Muscle layer of duodenum (tissue), 2 donors: ENCODE measurements around the gene ZFP69B.
"Not testable (repeated sequence)": the region's sequence is repeated elsewhere in the genome, so short reads cannot be mapped to it uniquely, and the experiment has no call there.

Experiments used
- H3K27ac ChIP-seq: one replicate; pipeline ENCODE4 v1.7.0; 2013; ENCODE audit warnings: mild to moderate bottlenecking, low read length
- H3K27me3 ChIP-seq: one replicate; pipeline ENCODE4 v1.7.0; 2013; ENCODE audit warnings: low read depth, mild to moderate bottlenecking, control low read depth, low read length
- H3K36me3 ChIP-seq, 2 donors: one replicate each; pipeline ENCODE4 v1.7.0; 2013; ENCODE audit warnings: low read length in 2 of 2, control low read depth in 1 of 2, mild to moderate bottlenecking in 1 of 2; ENCODE audit not compliant: insufficient read depth in 2 of 2, control insufficient read depth in 1 of 2
- H3K4me1 ChIP-seq, 2 donors: one replicate each; pipeline ENCODE4 v1.7.0; 2013; ENCODE audit warnings: low read length in 2 of 2, mild to moderate bottlenecking in 2 of 2, control low read depth in 1 of 2, moderate library complexity in 1 of 2; ENCODE audit not compliant: insufficient read depth in 2 of 2, control insufficient read depth in 1 of 2
- H3K4me3 ChIP-seq, 2 donors: one replicate each; pipeline ENCODE4 v1.7.0; 2013; ENCODE audit warnings: low read length in 2 of 2, low read depth in 1 of 2, mild to moderate bottlenecking in 1 of 2
- H3K9me3 ChIP-seq, 2 donors: one replicate each; pipeline ENCODE4 v1.7.0; 2013; ENCODE audit warnings: low read length in 2 of 2, control low read depth in 1 of 2, mild to moderate bottlenecking in 1 of 2; ENCODE audit not compliant: control insufficient read depth in 1 of 2
- donor health status: healthy.

Gene ZFP69B

DNA sequence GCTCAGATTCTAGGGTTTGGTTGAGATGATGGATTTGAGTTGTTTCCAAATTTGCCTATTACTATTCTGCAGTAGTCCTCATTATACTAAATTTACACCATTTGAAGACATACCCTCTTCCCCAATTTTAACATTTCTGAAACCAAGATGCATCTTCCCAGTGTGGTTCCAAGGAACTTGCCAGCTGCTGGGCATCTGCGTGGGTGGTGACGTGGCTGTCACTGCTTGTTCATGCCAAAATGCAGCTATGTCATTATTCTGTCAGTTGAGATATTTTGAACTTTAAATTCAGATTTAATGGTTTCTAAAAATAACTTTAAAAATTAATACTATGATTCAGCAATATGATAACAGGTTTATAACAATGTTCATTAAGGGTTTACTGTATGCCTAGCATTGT is 28.0 kb downstream of the ZFP69B start:
- Histone ChIP-seq H3K9me3 (peaks cover 3 to 10% of the 10 kb centered on the region in 2 donors), H3K36me3 (peaks cover 10 to 25% of the 10 kb centered on the region in 2 donors), H3K4me3 (peak overlapping the region; percentile 74 to 98), H3K27me3 (no peaks in the 10 kb centered on the region), H3K4me1 (peaks cover 0 to 10% of the 10 kb centered on the region in 2 donors), H3K27ac (no peak overlapping the region)

GRCh38 chr1:40479156-40479555 is 28.9 kb downstream of the ZFP69B start:
- peaks cover 0 to 10% of the 10 kb centered on the region in 2 donors for H3K4me1 ChIP-seq
- H3K27me3 ChIP-seq, result no peaks in the 10 kb centered on the region
- H3K27ac ChIP-seq, result no peak overlapping the region

DNA sequence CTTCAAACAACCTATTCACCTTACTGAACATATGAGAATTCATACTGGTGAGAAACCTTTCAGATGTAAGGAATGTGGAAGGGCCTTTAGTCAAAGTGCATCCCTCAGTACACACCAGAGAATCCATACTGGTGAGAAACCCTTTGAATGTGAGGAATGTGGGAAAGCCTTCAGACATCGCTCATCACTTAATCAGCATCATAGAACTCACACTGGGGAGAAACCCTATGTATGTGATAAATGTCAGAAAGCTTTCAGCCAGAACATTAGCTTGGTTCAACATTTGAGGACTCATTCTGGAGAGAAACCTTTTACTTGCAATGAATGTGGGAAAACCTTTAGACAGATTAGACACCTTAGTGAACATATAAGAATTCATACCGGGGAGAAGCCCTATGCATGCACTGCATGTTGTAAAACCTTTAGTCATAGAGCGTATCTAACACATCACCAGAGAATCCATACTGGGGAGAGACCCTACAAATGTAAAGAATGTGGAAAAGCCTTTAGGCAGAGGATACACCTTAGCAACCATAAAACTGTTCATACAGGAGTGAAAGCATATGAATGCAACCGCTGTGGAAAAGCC is 45.1 kb downstream of the ZFP69B start:
- H3K9me3 ChIP-seq, result peaks cover 37 to 51% of the 10 kb centered on the region in 2 donors
- H3K4me3 ChIP-seq, result peak overlapping the region; percentile 22 to 51
- H3K36me3 ChIP-seq, result peaks cover 19 to 69% of the 10 kb centered on the region in 2 donors

More at GRCh38 chr1:40479156-40479555, 28.9 kb downstream of the ZFP69B start:
- peaks cover 10 to 29% of the 10 kb centered on the region in 2 donors for H3K36me3 ChIP-seq
- H3K9me3 ChIP-seq, result peaks cover 3 to 8% of the 10 kb centered on the region in 2 donors
- no peak overlapping the region for H3K4me3 ChIP-seq

DNA sequence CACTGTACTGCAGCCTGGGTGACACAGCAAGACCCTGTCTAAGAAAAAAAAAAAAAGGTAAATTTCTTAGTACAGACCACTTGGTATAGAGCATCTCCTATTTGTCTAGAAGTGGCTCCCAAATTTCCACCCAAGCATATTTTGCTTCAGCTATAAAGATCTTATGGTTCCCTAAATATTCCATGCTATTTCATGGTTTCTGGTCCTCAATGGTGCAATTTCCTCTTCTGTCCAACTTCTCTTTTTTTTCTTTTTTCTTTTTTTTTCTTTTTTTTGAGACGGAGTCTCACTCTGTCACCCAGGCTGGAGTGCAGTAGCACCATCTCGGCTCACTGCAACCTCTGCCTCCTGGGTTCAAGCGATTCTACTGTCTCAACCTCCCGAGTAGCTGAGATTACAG is 52.4 kb downstream of the ZFP69B start:
- H3K27me3 ChIP-seq, H3K27ac ChIP-seq, H3K4me1 ChIP-seq, H3K4me3 ChIP-seq: not testable (repeated sequence)
- peaks cover 0 to 26% of the 10 kb centered on the region in 2 donors for H3K36me3 ChIP-seq
- H3K9me3 ChIP-seq, result peaks cover 22 to 26% of the 10 kb centered on the region in 2 donors

More for the DNA sequence above, 45.1 kb downstream of the ZFP69B start:
- no peaks in the 10 kb centered on the region for H3K4me1 ChIP-seq
- no peaks in the 10 kb centered on the region for H3K27me3 ChIP-seq
- no peak overlapping the region for H3K27ac ChIP-seq

DNA sequence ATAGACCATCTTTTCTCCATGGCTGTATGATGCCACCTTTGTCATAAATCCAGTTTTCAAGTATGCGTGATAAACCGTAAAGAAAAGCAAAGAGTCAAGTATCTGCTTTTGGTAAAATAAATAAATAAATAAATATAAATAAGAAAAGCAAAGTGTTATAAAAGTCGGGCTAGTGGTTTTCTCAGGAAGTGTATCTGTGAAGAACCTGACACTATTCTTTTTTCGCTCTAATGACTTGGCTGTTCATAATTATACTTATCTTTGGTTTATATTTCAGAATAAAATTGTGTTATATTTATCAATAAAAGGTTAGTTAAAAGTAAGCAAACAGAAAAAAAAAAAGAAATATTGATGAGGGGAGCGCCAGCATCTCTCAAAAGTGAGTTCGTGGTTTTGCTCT is 57.7 kb downstream of the ZFP69B start:
- Histone ChIP-seq H3K27me3 (no peaks in the 10 kb centered on the region), H3K4me1 (peaks cover 7 to 10% of the 10 kb centered on the region in 2 donors), H3K27ac (peak overlapping the region; percentile 45), H3K36me3 (peaks cover 0 to 15% of the 10 kb centered on the region in 2 donors), H3K9me3 (peaks cover 3 to 5% of the 10 kb centered on the region in 2 donors), H3K4me3 (peak overlapping the region; percentile 78 to 85)

GRCh38 chr1:40508375-40509341 is 58.4 kb downstream of the ZFP69B start, which contains the start of gene EXO5:
EXO5 (plus strand) TSS chr1:40508767; CDS start chr1:40514545, 5,778 bp downstream.
- Histone ChIP-seq H3K4me3 (peak within 1 kb of the TSS; percentile 78 to 85), H3K27ac (peak within 1 kb of the TSS; percentile 45), H3K27me3 (no peaks in the 10 kb centered on the region), H3K9me3 (peaks cover 2 to 3% of the 10 kb centered on the region in 2 donors), H3K36me3 (peaks cover 0 to 14% of the 10 kb centered on the region in 2 donors), H3K4me1 (peaks cover 7 to 10% of the 10 kb centered on the region in 2 donors)
